Activated CD4-positive, CD25-positive, alpha-beta regulatory T cell (primary cell): ENCODE results near the gene ADGRG6.

Experiments used
- DNase-seq, 4 experiments: peaks; one replicate each; lab custom pipeline; 2025; lab: John Stamatoyannopoulos, UW

Gene ADGRG6

DNA sequence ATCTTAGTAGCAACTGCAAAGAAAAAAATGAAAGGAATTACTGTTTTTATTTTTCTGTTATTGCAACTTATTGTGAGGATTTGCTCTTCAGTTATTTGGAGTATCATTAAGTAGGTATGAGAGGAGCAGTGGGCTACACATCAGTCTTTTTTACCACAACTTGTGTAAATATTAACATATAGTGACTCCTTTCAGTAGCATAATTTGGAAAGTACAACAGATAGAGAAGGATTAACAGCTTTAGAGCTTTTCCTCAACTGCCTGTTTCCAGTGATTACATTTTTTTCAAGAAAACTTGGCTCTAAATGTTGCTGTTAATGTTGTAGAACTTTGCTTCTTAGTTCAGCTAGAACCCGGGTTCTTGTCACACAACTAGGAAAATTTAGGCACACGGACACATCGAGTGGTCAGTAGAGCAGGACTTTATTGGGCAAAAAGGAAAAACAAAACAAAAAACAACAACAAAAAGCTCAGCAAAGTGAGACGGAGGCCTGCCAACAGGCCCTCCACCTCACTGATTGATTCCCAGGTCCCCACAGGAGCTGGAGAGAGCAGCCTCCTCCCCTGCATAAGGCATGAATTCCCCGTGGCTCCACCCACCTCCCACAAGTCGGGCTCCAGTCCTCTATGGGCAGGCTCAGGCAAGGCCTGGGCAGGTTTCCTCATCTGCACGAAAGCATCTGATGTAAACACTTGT, 75.1 kb downstream of the ADGRG6 start:
- DNase-seq: no peak

DNA sequence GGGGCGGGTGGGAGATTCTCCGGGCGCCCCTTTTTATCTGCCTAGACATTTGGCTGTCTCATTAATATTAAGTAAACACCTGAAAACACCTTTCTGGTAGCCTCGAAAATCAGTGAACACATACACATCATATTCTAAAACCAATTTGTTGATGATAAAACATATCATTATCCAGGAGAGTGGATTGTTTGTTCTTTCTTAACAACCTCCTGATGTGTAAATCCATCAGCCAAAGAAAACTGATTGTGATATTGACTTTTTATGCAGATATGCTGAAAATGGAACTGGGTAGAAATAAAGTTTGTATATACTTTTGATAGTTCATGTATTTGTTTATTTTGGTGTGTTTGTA, 75.7 kb downstream of the ADGRG6 start:
- no peak for DNase-seq

DNA sequence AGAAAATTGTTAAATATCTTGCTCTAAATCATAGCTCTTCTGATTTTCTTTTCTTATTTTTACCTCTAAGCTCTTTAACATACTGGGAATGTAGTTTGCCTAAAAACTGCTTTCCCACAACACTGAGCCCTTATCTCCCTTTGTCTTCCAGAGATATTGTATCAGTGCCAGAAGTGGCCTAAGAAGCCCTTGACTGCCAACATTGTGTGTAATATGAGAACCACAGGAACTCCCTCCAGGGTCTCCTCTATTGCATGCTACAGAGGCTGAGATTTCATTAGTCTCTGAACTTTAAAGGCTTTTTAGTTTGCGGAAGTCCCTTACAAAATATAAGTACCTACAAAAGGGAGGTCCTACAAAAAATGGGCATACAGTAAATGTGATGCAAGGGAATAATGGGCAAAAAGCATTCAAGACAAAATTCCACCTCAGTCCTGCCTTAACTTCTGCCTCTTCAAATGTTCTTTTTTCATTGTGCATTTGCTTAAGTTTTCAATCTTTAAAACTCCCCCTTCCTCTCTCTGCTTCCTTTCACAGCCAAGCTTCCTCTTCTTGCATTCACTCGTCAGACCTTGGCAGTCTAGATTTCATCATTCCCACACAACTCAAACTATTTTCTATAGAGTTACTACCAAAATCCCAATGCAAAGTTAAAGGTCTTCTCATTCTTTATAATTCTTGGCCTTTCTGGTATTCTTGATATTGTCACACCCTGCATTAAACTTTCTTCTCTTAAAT, 76.5 kb downstream of the ADGRG6 start:
- no peak for DNase-seq

DNA sequence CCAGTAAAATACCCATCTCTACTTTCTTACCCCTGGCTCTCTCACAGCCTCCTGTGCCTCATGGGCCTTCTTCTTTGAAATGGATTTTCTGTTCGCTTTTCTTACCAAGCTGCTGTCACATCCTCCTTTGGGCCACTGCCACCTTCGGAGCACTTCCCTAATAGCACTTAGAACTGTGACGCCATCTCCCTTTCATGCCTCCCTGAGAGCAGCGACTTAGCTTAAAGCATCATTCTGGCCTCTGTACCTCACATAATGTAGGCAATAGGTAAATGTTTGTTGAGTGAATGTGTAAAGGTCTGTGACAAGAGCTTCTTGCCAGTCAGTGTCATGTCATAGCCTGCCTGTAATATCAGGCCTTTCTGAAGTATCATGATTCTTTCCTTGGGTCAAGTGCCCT, 78.8 kb downstream of the ADGRG6 start:
- no peak for DNase-seq

DNA sequence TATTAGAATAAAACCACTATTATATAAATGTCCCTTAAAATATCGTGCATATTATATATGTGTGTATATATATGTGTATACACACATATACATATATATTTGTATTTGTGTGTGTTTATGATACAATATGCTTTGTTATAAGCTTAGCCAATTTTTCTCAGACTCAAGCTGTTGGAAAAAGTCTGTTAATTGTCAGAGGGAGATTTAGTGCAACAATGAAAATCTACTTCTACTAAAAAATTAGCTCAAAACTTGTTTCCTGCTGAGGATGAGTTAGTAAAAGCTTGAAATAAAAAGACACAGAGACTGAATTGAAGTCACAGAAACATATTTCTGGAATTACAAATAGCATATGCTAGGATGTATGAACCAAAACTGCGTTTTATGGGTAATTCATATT, 79.4 kb downstream of the ADGRG6 start:
- no peak for DNase-seq

DNA sequence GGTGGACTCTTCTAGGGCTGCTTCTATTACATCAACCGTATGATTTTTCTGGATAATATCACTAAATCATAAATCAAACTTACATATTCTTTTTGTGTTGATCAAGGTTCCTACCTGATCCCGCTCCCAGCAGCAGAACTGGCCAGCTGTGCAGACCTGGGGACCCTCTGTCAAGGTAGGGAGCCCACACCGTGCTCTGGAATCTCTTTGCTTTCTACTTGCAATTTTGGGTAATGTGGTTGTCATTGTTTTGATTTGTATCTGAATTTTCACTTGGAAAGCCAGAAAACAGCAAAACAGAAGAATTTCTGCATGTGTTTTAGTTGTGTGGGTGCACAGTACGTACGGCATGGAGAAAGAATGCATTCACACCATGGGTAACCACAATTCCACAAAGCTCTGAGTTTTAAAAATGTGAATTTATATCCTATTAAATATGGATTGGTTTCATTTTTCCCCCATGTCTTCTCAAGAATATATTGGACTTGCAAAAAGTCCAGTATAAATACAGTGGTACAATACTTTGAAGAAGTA, 80.1 kb downstream of the ADGRG6 start:
- DNase-seq: no peak

DNA sequence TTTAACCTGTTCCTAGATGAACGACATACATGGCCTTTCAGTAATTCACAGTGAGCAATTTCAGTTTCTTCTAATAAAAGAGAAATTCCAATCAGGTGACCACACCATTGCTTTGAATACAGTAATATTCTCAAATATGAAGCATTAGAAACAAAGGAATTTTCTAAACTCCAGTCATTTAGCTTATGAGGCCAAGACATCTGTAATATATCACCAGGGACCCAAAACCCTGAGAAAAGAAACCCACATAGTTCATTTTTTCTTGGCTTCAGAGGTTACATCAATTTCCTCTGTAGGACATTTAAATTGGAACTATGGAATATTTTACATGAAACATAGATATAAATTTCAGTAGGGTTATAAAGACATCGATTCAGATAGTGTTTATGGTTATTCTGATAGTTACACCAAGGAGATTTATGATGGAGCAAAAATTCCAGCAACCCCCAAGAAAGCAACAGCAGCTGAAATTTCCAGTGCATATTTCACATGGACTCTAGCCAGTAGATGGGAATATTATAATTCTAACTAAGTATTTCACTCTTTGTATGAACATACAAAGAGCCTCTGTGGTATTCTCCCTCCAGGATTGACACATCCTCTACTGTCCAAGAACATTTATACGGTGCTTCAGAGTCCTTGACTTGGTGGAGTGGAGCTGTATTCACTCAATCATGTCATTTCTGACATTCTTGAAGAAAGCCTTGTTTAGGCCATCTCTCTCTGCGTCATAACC, 82.9 kb downstream of the ADGRG6 start:
- DNase-seq: no peak

DNA sequence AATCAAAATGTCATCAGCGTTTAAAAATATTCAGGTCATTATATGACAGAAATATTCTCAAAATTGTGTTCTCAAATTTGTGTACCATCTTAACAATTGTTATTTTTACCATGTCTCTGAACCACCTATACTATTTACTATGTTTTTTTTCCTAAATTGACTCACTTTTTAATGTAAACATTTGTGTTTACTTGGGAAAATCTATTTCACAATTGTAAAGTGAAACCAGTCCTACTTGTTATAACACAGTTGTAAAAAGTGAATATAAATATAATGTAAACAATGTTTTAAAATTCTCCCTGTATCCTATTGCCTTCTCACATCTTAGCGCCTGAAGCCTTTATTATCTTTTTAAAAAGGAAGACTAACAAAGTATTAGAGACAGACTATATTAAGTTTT, 83.5 kb downstream of the ADGRG6 start:
- no peak for DNase-seq

DNA sequence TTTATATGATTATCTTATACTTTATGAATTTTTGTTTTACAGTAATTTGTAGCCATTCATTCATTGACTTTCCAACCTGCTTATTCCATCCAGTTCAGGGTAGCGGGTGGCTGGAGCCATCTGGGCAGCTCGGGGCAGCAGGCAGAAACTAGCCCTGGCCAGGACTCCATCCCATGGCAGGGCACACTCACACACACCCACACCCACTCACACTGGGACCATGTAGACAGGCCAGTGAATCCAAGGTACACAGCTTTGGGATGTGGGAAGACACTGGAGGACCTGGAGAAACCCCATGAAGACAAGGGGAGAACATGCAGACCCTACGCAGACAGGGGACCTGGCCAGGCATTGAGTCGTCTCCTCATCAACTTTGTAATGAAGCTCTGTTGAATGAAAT, 84.8 kb downstream of the ADGRG6 start:
- no peak for DNase-seq

GRCh38 chr6:142387997-142388815, 86.4 kb downstream of the ADGRG6 start:
- DNase-seq: no peak

DNA sequence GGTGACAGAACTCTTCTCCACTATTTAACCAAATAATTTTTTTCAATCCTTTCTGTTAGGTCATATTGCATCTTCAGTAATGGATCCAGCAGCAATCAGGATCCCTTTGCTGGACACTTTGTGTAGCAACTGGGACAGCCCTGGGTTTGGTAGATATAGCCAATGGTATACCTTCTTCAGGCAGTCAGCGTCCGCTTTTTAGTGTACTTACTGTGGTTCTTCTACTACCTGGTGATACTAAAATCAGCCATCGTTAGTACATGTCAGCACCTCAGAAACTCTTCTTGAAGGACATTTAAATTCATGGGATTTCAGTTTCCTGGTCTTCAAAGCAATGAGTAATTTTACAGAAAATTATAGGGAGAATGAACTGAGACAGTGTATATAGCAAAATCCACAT, 93.5 kb downstream of the ADGRG6 start:
- DNase-seq: no peak

DNA sequence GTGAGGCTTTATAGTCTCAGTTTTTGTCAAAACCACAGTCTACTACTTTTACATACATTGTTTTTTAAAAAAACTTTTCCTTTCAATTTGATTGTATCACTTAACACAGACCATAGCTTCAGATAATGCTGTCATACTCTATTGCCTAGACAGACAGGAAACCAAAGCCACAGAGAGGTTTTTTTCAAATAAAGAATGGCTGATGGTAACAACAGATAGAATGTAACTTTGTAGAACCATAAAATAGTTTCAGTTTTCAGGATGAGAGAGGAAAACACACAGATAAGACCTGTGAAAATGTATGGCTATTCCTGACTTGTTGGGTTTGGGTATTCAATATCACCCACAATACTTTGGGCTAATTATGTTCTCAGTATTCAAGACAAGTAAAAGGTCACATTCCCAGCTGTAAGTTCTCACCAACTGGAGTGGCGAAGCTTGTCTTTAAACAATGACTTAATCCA, 94.0 kb downstream of the ADGRG6 start:
- DNase-seq: no peak

- no peak for DNase-seq
Observed at GRCh38 chr6:142398353-142398752, 96.5 kb downstream of the ADGRG6 start.

DNA sequence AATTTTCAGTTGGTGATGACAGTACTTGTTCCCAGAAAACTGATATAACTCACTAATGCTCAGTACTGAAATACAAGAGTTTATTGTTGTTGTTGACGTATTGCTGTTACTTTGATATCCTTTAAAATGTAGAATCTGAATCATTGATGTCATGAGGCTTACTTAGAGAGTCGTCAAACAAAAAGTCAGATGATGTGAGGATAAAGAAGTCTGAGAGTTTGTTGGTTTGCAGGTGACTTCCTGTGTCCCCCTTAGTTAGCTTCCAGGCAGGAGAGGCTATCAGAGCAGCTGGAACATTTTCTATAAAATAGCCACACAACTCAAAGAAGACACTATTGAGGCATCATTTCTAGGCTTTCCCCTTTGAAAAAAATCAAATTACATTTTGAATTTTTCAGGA, 97.9 kb downstream of the ADGRG6 start:
- no peak for DNase-seq

- DNase-seq: no peak
Observed at GRCh38 chr6:142400495-142400894, 98.7 kb downstream of the ADGRG6 start.

DNA sequence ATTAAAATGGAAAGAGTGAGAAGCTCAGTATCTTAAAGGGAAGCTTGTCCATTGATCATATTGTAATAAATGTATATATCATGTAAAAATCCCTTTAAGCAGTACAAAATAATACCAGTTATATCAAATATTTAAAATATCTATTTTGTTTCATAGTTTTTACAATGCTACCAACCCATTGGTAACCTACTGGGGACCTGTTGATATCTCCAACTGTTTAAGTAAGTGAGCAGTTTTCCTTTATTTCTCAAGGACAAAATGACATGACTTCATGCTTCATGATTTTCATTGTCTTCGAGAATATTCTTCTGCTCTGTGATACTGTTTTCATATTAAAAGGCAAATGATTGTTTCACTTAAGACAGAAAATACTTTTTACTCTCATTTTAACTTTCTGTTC, 100.0 kb downstream of the ADGRG6 start:
- no peak for DNase-seq

DNA sequence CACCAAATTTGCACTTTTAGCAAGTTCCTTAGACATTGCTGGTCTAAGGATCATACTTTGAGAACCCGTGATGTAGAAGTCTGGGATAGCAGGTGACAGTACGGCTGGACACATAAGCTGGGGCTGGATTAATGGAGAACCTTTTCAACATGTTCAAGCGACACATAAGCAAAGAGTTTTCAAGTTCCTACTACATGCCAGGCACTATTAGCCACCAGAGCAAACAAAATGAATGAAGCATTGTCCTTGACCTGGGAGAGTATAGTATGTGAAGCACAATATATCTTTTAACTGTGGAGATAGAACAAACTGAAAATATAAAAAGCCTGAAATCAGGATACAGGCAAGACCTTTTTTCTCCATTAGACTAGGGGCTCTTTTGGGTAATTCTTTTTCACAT, 102.9 kb downstream of the ADGRG6 start:
- no peak for DNase-seq

GRCh38 chr6:142406131-142406530, 104.3 kb downstream of the ADGRG6 start:
- DNase-seq: no peak

- no peak for DNase-seq
Observed at GRCh38 chr6:142407685-142408273, 106.0 kb downstream of the ADGRG6 start.

DNA sequence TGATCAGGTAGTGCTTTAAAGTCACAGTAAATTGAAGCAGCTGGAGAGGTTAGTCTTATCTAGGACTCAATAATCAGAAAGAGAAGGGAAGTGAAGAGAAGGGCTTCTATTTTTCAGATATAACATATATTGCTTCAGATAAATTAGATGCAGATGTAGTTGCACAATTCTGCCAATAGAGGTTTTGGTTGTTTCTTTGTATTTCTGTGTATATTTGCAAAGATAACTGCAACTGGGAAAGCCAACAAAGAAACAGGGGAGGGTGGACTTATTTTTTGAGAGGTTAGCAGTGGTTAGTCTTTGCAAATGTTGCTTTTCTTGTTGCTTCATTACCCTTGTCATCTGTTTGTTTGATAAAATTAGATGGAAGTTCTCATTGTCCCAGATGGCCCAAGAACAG, 106.6 kb downstream of the ADGRG6 start:
- no peak for DNase-seq

DNA sequence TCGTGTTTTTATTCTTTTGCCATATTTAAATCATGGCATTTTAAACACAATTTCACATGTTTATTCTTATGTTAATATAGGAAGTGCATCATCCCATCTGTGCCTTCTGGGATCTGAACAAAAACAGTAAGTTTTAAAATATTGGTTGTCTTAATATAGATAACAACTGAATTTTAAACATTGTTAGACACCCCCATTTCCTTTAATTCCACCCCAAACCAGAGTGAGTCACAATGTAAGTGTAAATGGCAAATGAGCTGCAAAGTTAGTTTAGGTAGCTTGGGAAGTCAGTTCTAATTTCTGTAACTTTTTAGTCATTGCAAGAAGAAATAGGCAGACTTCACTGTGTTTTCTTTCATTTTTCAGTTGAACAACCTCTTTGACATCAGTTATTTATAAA, 108.0 kb downstream of the ADGRG6 start:
- no peak for DNase-seq

- DNase-seq: no peak
Observed at GRCh38 chr6:142411145-142411544, 109.3 kb downstream of the ADGRG6 start.
